Smooth muscle cell of bladder (primary cell): ENCODE results near the gene CDPF1. TPM values are rescaled to one million over a fixed set of nuclear protein-coding genes. Genes with fewer than 3 reads are reported as not detected.

Experiments
- total RNA-seq: library from RNA; depleted of rRNA; stranded (reverse); fragments of >200 nt; gene quantifications from 2 replicates; pipeline ENCODE4 v1.2.3, GENCODE V29; 2014

Gene CDPF1, protein sequence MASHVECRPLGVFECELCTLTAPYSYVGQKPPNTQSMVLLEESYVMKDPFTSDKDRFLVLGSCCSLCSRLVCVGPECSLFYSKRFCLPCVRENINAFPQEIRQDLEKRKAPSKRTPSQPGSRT
- 9.7 and 10.4 TPM in 2 replicates for total RNA-seq

DNA sequence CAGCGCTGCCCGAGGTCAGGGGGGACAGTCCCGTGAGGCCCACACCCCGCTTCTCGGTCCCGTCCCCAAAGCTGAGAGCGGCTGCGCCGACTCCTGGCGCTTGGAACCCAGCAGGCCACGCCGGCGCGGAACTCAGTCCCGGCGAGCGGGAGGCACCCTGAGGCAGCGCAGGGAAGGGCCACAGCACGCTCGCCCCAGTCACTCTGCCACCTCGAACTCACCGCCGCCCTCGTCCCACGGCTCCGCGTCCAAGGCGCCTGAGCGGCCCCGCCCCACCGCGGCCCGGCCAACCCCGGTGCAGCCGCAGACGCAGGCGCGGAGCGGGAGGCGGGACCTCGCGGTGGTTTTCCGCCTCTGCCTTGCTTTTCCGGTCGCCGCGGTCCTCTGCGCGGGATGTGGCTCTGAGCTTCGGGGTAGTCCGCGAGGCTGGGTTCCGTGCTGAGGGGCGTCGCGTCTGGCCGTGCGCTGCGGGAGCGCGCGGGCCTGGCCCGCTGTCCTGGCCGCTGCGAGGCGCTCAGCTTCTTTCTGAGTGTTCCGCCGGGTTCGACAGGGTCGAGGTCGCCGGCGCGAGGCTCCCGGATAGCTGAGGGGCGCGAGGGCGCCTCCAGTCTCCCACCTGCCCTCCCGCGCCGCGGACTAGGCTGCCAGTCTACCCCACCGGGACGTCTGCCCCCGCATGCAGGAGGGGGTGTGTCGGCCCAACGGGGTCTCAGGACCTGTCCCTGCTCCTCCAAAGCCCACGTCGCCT is at the start of gene CDPF1:
TSS of gene CDPF1 (minus strand) at position 259 of the 748 bp plus-strand sequence. CDS start 2,009 bp downstream, outside the sequence.

DNA sequence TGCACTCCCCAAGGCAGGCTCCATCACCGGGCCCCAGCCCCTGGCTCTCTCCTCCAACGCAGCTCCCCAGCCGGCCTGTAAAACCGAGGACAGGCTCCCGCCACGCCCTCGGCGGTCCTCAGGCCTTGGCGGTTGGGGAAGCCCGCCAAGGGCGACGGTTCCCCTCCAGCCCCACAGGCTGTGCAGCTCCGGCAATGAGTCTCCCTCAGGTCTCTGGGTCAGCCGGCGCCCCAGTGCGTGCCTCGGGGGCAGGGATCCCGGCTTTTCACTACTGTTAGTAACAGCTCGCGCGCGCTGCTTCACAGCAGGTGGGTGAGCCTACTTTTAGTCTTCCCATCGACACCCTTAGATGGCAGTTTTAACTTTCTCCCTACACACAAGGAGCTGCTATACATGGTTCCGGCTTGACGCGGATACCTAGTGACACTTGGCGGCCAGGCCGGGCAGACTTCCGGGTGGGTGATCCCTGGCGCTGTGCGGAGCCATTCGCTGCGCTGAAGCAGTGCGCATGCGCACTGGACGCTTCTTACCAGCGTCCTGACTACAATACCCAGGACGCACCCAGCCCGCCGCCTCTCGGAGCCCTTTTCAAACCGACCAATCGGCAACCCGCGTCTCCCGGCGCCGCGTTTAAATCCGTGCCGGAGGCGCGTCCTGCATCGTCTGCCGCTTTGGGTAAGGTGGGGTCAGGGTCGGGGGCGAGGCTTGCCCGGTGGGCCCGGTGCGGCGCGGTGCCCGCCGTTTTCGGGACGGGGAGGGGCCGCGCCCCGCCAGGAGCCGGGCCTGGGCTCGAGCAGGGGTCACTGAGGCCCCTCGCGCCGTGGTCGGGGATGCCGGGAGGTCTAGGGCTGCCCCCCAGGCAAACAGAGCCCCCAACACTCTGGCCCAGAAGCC is 46.4 kb upstream of the CDPF1 start, which contains the start of gene GTSE1:
TSS of gene GTSE1 (plus strand) at position 614 of the 894 bp plus-strand sequence. CDS start 531 bp downstream, outside the sequence.

DNA sequence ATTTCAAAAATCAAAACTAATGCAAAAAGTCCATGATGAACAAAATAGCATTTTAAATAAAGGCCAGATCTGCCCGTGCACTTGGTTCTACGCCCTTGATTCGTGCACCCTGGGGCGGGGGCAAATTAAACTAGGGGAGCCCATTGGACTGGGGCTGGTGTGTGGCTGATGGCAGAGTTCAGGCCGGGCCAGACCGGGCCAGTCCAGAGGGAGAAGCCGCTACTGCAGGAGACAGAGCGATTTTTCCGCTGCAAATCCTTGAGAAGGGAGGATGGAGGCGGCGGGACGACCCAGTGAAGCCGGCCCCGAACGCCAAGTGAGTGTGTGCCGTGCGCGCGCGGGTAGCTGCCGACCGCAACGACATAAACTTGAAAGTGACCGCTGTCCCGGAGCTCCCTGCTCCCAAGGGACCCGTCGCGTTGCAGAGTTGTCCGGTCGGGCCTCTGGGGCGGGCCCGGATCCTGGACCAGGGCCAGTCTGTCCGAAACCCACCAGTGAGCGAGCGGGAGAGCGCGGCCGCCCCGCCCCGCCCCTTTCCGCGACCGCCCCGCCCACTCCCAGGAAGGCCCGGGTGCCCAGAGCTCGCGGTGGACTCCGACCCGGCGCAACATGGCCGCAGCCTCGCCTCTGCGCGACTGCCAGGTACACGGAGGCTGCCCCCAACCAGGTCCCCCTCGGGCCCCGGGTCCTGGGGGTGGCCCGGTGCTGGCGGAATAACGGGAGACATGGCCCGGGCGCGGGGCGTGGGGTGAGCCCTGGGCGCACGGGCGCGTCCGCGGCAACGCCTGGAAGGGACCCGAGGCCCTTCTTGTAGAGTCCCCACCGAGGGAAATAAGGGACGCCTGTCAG is 17.6 kb upstream of the CDPF1 start, which contains the start of gene TTC38:
TSS of gene TTC38 (plus strand) at position 578 of the 849 bp plus-strand sequence. CDS start at position 610, 32 bp downstream.

DNA sequence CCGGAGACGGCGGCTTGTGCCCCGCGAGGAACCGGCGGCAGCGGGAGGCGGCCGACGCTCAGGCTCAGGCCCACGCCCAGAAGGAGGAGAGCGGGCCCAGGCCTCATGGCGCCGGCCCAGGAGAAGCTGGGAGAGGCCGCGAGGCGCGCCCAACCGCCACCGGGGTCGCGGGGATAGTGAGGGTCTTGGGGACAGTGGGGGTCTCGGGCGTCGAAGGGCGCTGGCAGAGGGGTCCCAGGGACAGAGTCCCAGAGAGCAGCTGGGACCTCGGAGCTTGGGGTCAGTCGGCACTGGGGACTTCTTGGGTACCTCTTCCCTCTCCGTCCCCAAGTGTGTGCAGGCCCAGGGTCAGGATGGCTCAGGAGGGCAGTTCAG is 13.1 kb upstream of the CDPF1 start, which contains the start of gene PKDREJ:
TSS of gene PKDREJ (minus strand) at position 128 of the 375 bp plus-strand sequence. CDS start at position 107, 21 bp downstream.

Other genes with a start within 250 kb of the CDPF1 start
- 10.8 and 15.5 TPM in 2 replicates for gene PPARA, start 99.8 kb downstream of the CDPF1 start, total RNA-seq
- gene PKDREJ, start 13.1 kb upstream of the CDPF1 start, total RNA-seq = under 0.01 TPM in 2 replicates
- gene TTC38, start 17.7 kb upstream of the CDPF1 start, total RNA-seq = 20.3 and 21.1 TPM in 2 replicates
- gene GTSE1, start 46.6 kb upstream of the CDPF1 start, total RNA-seq = 0.57 and 0.65 TPM in 2 replicates
- gene TRMU, start 85.4 kb upstream of the CDPF1 start, total RNA-seq = 26.5 and 30.6 TPM in 2 replicates